Keratinocyte (primary cell): ENCODE measurements around the gene CDCP1.

Source experiments
- EZH2 ChIP-seq: IDR thresholded peaks from one replicate; pipeline ENCODE4 v1.6.1; 2012; ENCODE audit warnings: inconsistent platforms, mild to moderate bottlenecking, low read length, moderate library complexity
- TF ChIP-seq, protein P1 (sequence below), 3 experiments: IDR thresholded peaks in 1 of 3; conservative IDR thresholded peaks in 1 of 3; optimal IDR thresholded peaks in 1 of 3; 2 replicates in 2 of 3; 3 replicates in 1 of 3; pipeline versions ENCODE3 to v1.5.1; 2011; ENCODE audit warnings: low read length in 3 of 3, mild to moderate bottlenecking in 3 of 3, moderate library complexity in 2 of 3, control low read depth in 1 of 3, inconsistent platforms in 1 of 3; ENCODE audit not compliant: insufficient read depth in 2 of 3; ENCODE audit errors: extremely low read depth in 1 of 3

DNA sequence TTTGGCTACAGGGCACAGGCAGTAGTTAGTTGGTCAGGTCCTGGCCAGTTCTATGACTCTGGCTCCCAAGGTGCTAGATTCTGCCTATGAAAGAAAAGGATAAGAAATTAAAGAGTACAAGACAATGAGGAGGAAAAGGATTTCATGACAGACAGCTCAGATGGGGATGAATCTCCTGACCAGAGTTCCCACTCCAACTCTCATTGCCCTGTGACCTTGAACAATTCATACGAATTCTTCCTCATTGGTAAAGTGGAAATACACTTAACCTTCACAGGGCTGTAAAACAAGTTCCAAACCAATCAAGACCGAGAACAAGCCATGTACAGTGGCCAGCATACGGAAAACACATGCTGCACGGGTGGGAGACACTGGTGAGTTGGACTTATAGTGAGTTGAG is 96.4 kb downstream of the CDCP1 start:
- TF ChIP-seq, protein P1, sequence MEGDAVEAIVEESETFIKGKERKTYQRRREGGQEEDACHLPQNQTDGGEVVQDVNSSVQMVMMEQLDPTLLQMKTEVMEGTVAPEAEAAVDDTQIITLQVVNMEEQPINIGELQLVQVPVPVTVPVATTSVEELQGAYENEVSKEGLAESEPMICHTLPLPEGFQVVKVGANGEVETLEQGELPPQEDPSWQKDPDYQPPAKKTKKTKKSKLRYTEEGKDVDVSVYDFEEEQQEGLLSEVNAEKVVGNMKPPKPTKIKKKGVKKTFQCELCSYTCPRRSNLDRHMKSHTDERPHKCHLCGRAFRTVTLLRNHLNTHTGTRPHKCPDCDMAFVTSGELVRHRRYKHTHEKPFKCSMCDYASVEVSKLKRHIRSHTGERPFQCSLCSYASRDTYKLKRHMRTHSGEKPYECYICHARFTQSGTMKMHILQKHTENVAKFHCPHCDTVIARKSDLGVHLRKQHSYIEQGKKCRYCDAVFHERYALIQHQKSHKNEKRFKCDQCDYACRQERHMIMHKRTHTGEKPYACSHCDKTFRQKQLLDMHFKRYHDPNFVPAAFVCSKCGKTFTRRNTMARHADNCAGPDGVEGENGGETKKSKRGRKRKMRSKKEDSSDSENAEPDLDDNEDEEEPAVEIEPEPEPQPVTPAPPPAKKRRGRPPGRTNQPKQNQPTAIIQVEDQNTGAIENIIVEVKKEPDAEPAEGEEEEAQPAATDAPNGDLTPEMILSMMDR (optimal IDR thresholded peaks at IDR 0.05 in 1 of 3, IDR thresholded peaks at IDR 0.05 in 1 of 3, conservative IDR thresholded peaks at IDR 0.05 in 1 of 3; ENCODE audit: extremely low read depth in 1 of 3, insufficient read depth in 2 of 3, low read length in 3 of 3) = no peak
- no peak for TF ChIP-seq EZH2
